BE2C (cell line): ENCODE data around the gene HIVEP3.
A peak's percentile ranks its signal among the peaks of the same experiment; 100 is the strongest.

Source experiments
- DNase-seq: peaks from one replicate; pipeline ENCODE4 v3.0.0-alpha.2; 2020
- H3K27me3 ChIP-seq: fragments of 250-450 bp; sonication (Bioruptor Pico); 2 replicates; pipeline ENCODE4 v1.5.1; 2020; ENCODE audit warnings: mild to moderate bottlenecking
- H3K36me3 ChIP-seq: fragments of 250-450 bp; sonication (Bioruptor Pico); 2 replicates; pipeline ENCODE4 v1.5.1; 2020; ENCODE audit warnings: mild to moderate bottlenecking
- H3K4me1 ChIP-seq: fragments of 250-450 bp; sonication (Bioruptor Pico); 2 replicates; pipeline ENCODE4 v1.5.1; 2020
- H3K4me3 ChIP-seq: 2 replicates; pipeline ENCODE4 v1.5.1; 2011; ENCODE audit warnings: low read depth, low read length
- H3K9me3 ChIP-seq: fragments of 250-450 bp; sonication (Bioruptor Pico); 2 replicates; pipeline ENCODE4 v1.5.1; 2020
- CTCF ChIP-seq: IDR thresholded peaks from 2 replicates; pipeline ENCODE4 v1.5.1; 2012; ENCODE audit warnings: mild to moderate bottlenecking, low read depth, low read length

The HIVEP3 gene

GRCh38 chr1:41576620-41577019, 342.1 kb downstream of the HIVEP3 start:
- no peaks in the 10 kb centered on the region for H3K9me3 ChIP-seq
- no peak for TF ChIP-seq CTCF
- no peaks in the 10 kb centered on the region for H3K27me3 ChIP-seq
- no peaks in the 10 kb centered on the region for H3K4me1 ChIP-seq
- no peak overlapping the region for H3K4me3 ChIP-seq
- H3K36me3 ChIP-seq, result no peaks in the 10 kb centered on the region
- DNase-seq, result no peak

GRCh38 chr1:41576206-41576605, 342.5 kb downstream of the HIVEP3 start:
- no peak overlapping the region for H3K4me3 ChIP-seq
- no peak for TF ChIP-seq CTCF
- no peaks in the 10 kb centered on the region for H3K9me3 ChIP-seq
- no peaks in the 10 kb centered on the region for H3K36me3 ChIP-seq
- DNase-seq, result no peak
- H3K4me1 ChIP-seq, result no peaks in the 10 kb centered on the region
- no peaks in the 10 kb centered on the region for H3K27me3 ChIP-seq

- Histone ChIP-seq H3K36me3 (no peaks in the 10 kb centered on the region), H3K9me3 (no peaks in the 10 kb centered on the region), H3K4me1 (no peaks in the 10 kb centered on the region), H3K4me3 (no peak overlapping the region), H3K27me3 (no peaks in the 10 kb centered on the region)
- no peak for TF ChIP-seq CTCF
- DNase-seq, result no peak
These were observed 343.9 kb downstream of the HIVEP3 start for GRCh38 chr1:41574842-41575241.

GRCh38 chr1:41573785-41574713, 344.7 kb downstream of the HIVEP3 start:
- peak; percentile 73 for DNase-seq
- no peak overlapping the region for H3K4me3 ChIP-seq
- no peaks in the 10 kb centered on the region for H3K36me3 ChIP-seq
- TF ChIP-seq CTCF, result peak; percentile 81
- H3K9me3 ChIP-seq, result no peaks in the 10 kb centered on the region
- H3K27me3 ChIP-seq, result no peaks in the 10 kb centered on the region
- no peaks in the 10 kb centered on the region for H3K4me1 ChIP-seq

GRCh38 chr1:41573194-41573593, 345.5 kb downstream of the HIVEP3 start:
- Histone ChIP-seq H3K36me3 (no peaks in the 10 kb centered on the region), H3K4me3 (no peak overlapping the region), H3K4me1 (no peaks in the 10 kb centered on the region), H3K27me3 (no peaks in the 10 kb centered on the region), H3K9me3 (no peaks in the 10 kb centered on the region)
- DNase-seq, result no peak
- no peak for TF ChIP-seq CTCF

GRCh38 chr1:41572224-41572623, 346.5 kb downstream of the HIVEP3 start:
- DNase-seq, result no peak
- Histone ChIP-seq H3K4me1 (no peaks in the 10 kb centered on the region), H3K27me3 (no peaks in the 10 kb centered on the region), H3K9me3 (no peaks in the 10 kb centered on the region), H3K4me3 (no peak overlapping the region), H3K36me3 (no peaks in the 10 kb centered on the region)
- no peak for TF ChIP-seq CTCF
